Ishikawa (cell line): ENCODE results near the gene MCF2L.

Experiments used
- CEBPB ChIP-seq: IDR thresholded peaks from 2 replicates; pipeline ENCODE4 v1.6.1; 2012
- CREB1 ChIP-seq: IDR thresholded peaks from 2 replicates; pipeline ENCODE4 v1.6.1; 2012; ENCODE audit warnings: low read depth
- EP300 ChIP-seq: IDR thresholded peaks from 2 replicates; pipeline ENCODE4 v1.6.1; 2012; ENCODE audit warnings: borderline replicate concordance
- FOXM1 ChIP-seq: IDR thresholded peaks from 2 replicates; pipeline ENCODE4 v1.6.1; 2012; ENCODE audit warnings: low read depth, borderline replicate concordance
- MAX ChIP-seq: IDR thresholded peaks from 2 replicates; pipeline ENCODE4 v1.6.1; 2012
- NFIC ChIP-seq: IDR thresholded peaks from 2 replicates; pipeline ENCODE4 v1.6.1; 2012
- RAD21 ChIP-seq: IDR thresholded peaks from 2 replicates; pipeline ENCODE4 v1.6.1; 2012; ENCODE audit warnings: low read depth
- REST ChIP-seq: IDR thresholded peaks from 2 replicates; pipeline ENCODE4 v1.6.1; 2012; ENCODE audit warnings: low read depth, mild to moderate bottlenecking
- TAF1 ChIP-seq: IDR thresholded peaks from 2 replicates; pipeline ENCODE4 v1.6.1; 2012; ENCODE audit warnings: low read depth, mild to moderate bottlenecking
- TCF12 ChIP-seq: IDR thresholded peaks from 2 replicates; pipeline ENCODE4 v1.6.1; 2012; ENCODE audit warnings: low read depth
- TEAD4 ChIP-seq: IDR thresholded peaks from 2 replicates; pipeline ENCODE4 v1.6.1; 2012
- USF1 ChIP-seq: IDR thresholded peaks from 2 replicates; pipeline ENCODE4 v1.6.1; 2012
- YY1 ChIP-seq: IDR thresholded peaks from 2 replicates; pipeline ENCODE4 v1.6.1; 2012; ENCODE audit warnings: low read depth
- ZBTB7A ChIP-seq: IDR thresholded peaks from 2 replicates; pipeline ENCODE4 v1.6.1; 2012; ENCODE audit warnings: low read depth

GRCh38 chr13:112959206-112959605 lies 9.8 kb upstream of the MCF2L start:
- TF ChIP-seq REST: no peak
- no peak for TF ChIP-seq EP300
- no peak for TF ChIP-seq NFIC
- TF ChIP-seq USF1: no peak
- no peak for TF ChIP-seq CEBPB
- no peak for TF ChIP-seq TAF1
- no peak for TF ChIP-seq MAX
- no peak for TF ChIP-seq TCF12
- no peak for TF ChIP-seq TEAD4
- no peak for TF ChIP-seq FOXM1
- no peak for TF ChIP-seq CREB1
- no peak for TF ChIP-seq RAD21
- no peak for TF ChIP-seq YY1
- TF ChIP-seq ZBTB7A: no peak
